H1 (cell line): ENCODE results near the gene KLHL17.

Source experiments
- FOSL1 ChIP-seq: IDR thresholded peaks from 2 replicates; pipeline ENCODE4 v1.6.1; 2011; ENCODE audit warnings: mild to moderate bottlenecking, low read depth, low read length, moderate library complexity; ENCODE audit not compliant: insufficient read depth
- POLR2A ChIP-seq, 2 experiments: IDR thresholded peaks; 1 replicate in 1 of 2; 2 replicates in 1 of 2; pipeline ENCODE4 v1.6.1; 2011; ENCODE audit warnings: low read depth in 2 of 2, low read length in 2 of 2, mild to moderate bottlenecking in 2 of 2; ENCODE audit errors: control extremely low read depth in 1 of 2

- no peak for TF ChIP-seq POLR2A (IDR thresholded peaks at IDR 0.05; ENCODE audit: control extremely low read depth in 1 of 2, low read depth in 2 of 2, low read length in 2 of 2)
- TF ChIP-seq FOSL1: no peak
Measured at GRCh38 chr1:918843-919242, 41.5 kb upstream of the KLHL17 start.
